SK-N-SH treated with all-trans-retinoic acid at 6 μM for 48 hours (cell line): ENCODE results near the gene LRRC52.

Source experiments
- ARNTL ChIP-seq: fragments of 450-650 bp; formaldehyde crosslinking; IDR thresholded peaks from 2 replicates; pipeline ENCODE4 v1.5.0; 2020; ENCODE audit warnings: low read depth, mild to moderate bottlenecking, moderate library complexity, borderline replicate concordance
- CREB5 ChIP-seq: fragments of 250-450 bp; sonication (Bioruptor Pico); IDR thresholded peaks from 2 replicates; pipeline ENCODE4 v1.5.1; 2020; ENCODE audit warnings: low read depth, mild to moderate bottlenecking, moderate library complexity
- PATZ1 ChIP-seq: fragments of 250-450 bp; sonication (Bioruptor Pico); IDR thresholded peaks from 2 replicates; pipeline ENCODE4 v1.8.0; 2020; ENCODE audit warnings: mild to moderate bottlenecking, moderate library complexity, borderline replicate concordance
- POU6F1 ChIP-seq: fragments of 250-450 bp; sonication (Bioruptor Pico); IDR thresholded peaks from 2 replicates; pipeline ENCODE4 v1.8.0; 2021; ENCODE audit warnings: low read depth, mild to moderate bottlenecking, moderate library complexity, borderline replicate concordance
- TCF4 ChIP-seq: fragments of 250-450 bp; sonication (Bioruptor Pico); IDR thresholded peaks from 2 replicates; pipeline ENCODE4 v1.8.0; 2021; ENCODE audit warnings: mild to moderate bottlenecking, moderate library complexity, borderline replicate concordance
- TOX ChIP-seq: fragments of 250-450 bp; sonication (Bioruptor Pico); IDR thresholded peaks from 2 replicates; pipeline ENCODE4 v1.8.0; 2021; ENCODE audit warnings: mild to moderate bottlenecking, moderate library complexity, borderline replicate concordance
- ZC3H10 ChIP-seq: fragments of 250-450 bp; sonication (Bioruptor Pico); IDR thresholded peaks from 2 replicates; pipeline ENCODE4 v1.5.1; 2021; ENCODE audit warnings: mild to moderate bottlenecking, moderate library complexity
- ZFP3 ChIP-seq: fragments of 250-450 bp; sonication (Bioruptor Pico); IDR thresholded peaks from 2 replicates; pipeline ENCODE4 v1.5.0; 2020; ENCODE audit warnings: mild to moderate bottlenecking, moderate library complexity
- ZNF70 ChIP-seq: fragments of 450-650 bp; formaldehyde crosslinking; IDR thresholded peaks from 2 replicates; pipeline ENCODE4 v1.5.0; 2020; ENCODE audit warnings: mild to moderate bottlenecking, moderate library complexity

- TF ChIP-seq ZNF70 (CRISPR knock-in tag): no peak
- TF ChIP-seq TCF4 (CRISPR knock-in tag): no peak
- TF ChIP-seq ZFP3: no peak
- no peak for TF ChIP-seq CREB5
- TF ChIP-seq ZC3H10 (CRISPR knock-in tag): no peak
- no peak for TF ChIP-seq PATZ1 (CRISPR knock-in tag)
- TF ChIP-seq POU6F1 (CRISPR knock-in tag): no peak
- TF ChIP-seq ARNTL (CRISPR knock-in tag): no peak
- TF ChIP-seq TOX (CRISPR knock-in tag): no peak
Observed at GRCh38 chr1:165497069-165498013, 46.5 kb upstream of the LRRC52 start.
